HG03439 (cell line): Measurements from ENCODE around the gene POTEG.
"Not testable (repeated sequence)": the region's sequence is repeated elsewhere in the genome, so short reads cannot be mapped to it uniquely, and the experiment has no call there.

ENCODE experiments used
- ATAC-seq: cut with Tn5 transposase; IDR thresholded peaks from one replicate; pipeline ENCODE4 v1.9.1; 2021; ENCODE audit warnings: mild to moderate bottlenecking, moderate library complexity; ENCODE audit not compliant: unreplicated experiment

The POTEG gene

GRCh38 chr14:19374451-19374903 lies 59.7 kb downstream of the POTEG start:
- not testable (repeated sequence) for ATAC-seq

GRCh38 chr14:19372813-19373500 lies 61.2 kb downstream of the POTEG start:
- ATAC-seq, result not testable (repeated sequence)

GRCh38 chr14:19371767-19372166 lies 62.4 kb downstream of the POTEG start:
- not testable (repeated sequence) for ATAC-seq

- not testable (repeated sequence) for ATAC-seq
Measured at GRCh38 chr14:19362803-19363202, 71.3 kb downstream of the POTEG start.

- not testable (repeated sequence) for ATAC-seq
Measured at GRCh38 chr14:19362323-19362722, 71.8 kb downstream of the POTEG start.

GRCh38 chr14:19361636-19362253 lies 72.4 kb downstream of the POTEG start:
- ATAC-seq, result not testable (repeated sequence)

- ATAC-seq, result not testable (repeated sequence)
Measured at GRCh38 chr14:19360937-19361635, 73.1 kb downstream of the POTEG start.
